Measurements from ENCODE around the gene SLC7A11.
"Not testable (repeated sequence)": the region's sequence is repeated elsewhere in the genome, so short reads cannot be mapped to it uniquely, and the experiment has no call there.

SLC7A11 gene

DNA sequence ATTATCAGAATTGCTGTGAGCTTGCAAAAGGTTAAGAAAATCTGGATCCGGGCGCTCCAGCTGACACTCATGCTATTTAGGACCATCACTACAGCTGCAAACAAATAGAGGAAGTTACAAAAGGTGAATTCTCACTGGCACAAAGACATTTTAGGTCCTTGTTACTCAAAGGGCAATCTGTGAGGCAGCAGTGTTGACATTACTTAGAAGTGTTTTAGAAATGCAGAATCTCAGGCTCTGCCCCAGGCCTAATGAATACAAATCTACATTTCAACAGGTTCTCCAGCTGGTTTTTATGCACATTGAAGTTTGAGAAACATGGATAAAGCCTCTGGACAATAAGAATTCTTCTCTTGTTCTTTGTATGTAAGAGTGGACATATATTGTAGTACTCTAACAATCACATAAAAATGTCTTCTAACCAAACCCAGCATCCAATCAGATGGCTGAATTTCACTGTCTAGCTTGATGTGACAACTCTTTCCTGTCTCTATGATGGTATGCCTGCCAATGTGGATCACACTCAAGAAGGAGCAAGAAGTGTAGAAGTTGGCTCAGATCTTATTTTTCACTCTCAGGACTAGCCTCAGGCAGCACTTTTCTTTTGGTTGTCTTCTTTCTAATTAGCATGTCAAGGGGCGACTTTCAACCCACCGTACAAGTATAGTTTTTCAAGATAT is 18.8 kb downstream of the SLC7A11 start:
- Histone ChIP-seq H3K4me1 (peaks cover 0 to 7% (median 3%) of the 10 kb centered on the region in 4 donors), H3K9me3 (no peaks in the 10 kb centered on the region), H3K4me3 (no peak overlapping the region), H3K27me3 (no peaks in the 10 kb centered on the region), H3K27ac (no peak overlapping the region), H3K36me3 (no peaks in the 10 kb centered on the region)
- DNase-seq = no peak
- TF ChIP-seq, protein P1, sequence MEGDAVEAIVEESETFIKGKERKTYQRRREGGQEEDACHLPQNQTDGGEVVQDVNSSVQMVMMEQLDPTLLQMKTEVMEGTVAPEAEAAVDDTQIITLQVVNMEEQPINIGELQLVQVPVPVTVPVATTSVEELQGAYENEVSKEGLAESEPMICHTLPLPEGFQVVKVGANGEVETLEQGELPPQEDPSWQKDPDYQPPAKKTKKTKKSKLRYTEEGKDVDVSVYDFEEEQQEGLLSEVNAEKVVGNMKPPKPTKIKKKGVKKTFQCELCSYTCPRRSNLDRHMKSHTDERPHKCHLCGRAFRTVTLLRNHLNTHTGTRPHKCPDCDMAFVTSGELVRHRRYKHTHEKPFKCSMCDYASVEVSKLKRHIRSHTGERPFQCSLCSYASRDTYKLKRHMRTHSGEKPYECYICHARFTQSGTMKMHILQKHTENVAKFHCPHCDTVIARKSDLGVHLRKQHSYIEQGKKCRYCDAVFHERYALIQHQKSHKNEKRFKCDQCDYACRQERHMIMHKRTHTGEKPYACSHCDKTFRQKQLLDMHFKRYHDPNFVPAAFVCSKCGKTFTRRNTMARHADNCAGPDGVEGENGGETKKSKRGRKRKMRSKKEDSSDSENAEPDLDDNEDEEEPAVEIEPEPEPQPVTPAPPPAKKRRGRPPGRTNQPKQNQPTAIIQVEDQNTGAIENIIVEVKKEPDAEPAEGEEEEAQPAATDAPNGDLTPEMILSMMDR (IDR thresholded peaks at IDR 0.05) = no peak
- intact Hi-C loops (cut with DNase I; ENCODE audit: low total_unique reads) = no loop called here

DNA sequence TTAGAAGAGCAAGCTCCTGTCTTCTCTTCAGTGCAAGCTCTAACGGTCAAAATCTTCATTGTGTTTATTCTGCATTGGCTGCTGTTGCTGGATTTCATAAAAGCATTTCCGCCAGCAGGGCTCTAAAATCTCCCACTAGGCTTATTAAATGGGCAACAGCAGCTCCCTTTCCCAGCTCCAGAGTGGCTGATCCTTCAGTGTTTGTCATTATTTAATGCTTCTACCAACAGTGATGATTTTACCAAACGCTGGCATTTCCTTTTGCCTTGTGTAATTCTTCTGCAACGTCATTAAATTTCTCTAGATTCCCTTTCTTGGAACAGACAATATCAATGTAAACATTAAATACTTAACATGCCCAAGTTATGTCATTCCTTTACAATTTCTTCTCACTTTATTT is 20.1 kb downstream of the SLC7A11 start:
- Histone ChIP-seq H3K9me3 (no peaks in the 10 kb centered on the region), H3K27me3 (no peaks in the 10 kb centered on the region), H3K27ac (no peak overlapping the region), H3K36me3 (no peaks in the 10 kb centered on the region), H3K4me1 (peaks cover 0 to 7% (median 3%) of the 10 kb centered on the region in 4 donors), H3K4me3 (no peak overlapping the region)
- no peak for DNase-seq
- intact Hi-C loops (cut with DNase I; ENCODE audit: low total_unique reads) = no loop called here
- TF ChIP-seq, protein P1 (IDR thresholded peaks at IDR 0.05) = no peak

DNA sequence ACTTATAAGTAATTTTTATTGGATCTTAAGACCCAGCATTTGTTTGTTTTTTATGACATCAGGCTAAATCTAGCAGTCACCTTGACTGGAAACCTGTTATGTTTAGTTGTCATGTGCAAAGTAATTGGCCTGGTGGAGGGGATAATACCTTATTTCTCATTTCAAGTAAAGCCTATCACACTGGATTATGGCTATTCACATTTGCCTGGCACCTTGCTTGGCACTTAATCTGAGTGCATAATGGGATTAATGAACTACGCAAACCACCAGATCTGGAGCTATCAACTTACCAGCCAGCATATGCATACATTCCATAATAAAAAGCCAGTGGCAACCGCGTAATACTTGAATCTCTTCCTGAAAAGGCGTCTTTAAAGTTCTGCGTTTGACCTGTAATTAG is 23.2 kb downstream of the SLC7A11 start:
- TF ChIP-seq, protein P1 (IDR thresholded peaks at IDR 0.05) = no peak
- no peaks in the 10 kb centered on the region for H3K27me3 ChIP-seq
- H3K27ac ChIP-seq = no peak overlapping the region
- peaks cover 0 to 14% (median 5%) of the 10 kb centered on the region in 4 donors for H3K4me1 ChIP-seq
- H3K4me3 ChIP-seq = no peak overlapping the region
- no peaks in the 10 kb centered on the region for H3K9me3 ChIP-seq
- no peak for DNase-seq
- intact Hi-C loops (cut with DNase I; ENCODE audit: low total_unique reads) = no loop called here
- no peaks in the 10 kb centered on the region for H3K36me3 ChIP-seq

DNA sequence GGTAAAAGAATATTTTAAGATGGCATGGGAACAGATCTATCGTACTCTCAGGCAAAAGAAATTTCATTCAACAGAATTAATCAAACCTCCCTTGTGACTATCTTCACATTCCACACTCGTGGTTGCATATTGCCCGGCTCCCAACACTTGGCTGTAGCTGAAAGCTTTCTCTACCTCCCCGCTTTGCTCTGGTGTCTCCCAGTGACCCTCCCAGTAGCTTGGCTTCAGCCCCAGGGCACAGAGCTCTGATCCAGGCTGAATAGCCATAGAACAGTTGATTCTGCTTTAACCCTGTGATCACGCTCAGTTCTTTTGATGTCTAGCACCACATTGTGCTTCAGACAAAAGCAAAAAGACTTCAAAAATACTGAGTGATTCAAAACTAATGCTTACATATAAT is 24.6 kb downstream of the SLC7A11 start:
- H3K27ac ChIP-seq = no peak overlapping the region
- TF ChIP-seq, protein P1 (IDR thresholded peaks at IDR 0.05) = no peak
- intact Hi-C loops (cut with DNase I; ENCODE audit: low total_unique reads) = no loop called here
- no peak overlapping the region for H3K4me3 ChIP-seq
- no peaks in the 10 kb centered on the region for H3K9me3 ChIP-seq
- no peaks in the 10 kb centered on the region for H3K27me3 ChIP-seq
- no peak for DNase-seq
- H3K36me3 ChIP-seq = no peaks in the 10 kb centered on the region
- peaks cover 0 to 14% (median 5%) of the 10 kb centered on the region in 4 donors for H3K4me1 ChIP-seq

DNA sequence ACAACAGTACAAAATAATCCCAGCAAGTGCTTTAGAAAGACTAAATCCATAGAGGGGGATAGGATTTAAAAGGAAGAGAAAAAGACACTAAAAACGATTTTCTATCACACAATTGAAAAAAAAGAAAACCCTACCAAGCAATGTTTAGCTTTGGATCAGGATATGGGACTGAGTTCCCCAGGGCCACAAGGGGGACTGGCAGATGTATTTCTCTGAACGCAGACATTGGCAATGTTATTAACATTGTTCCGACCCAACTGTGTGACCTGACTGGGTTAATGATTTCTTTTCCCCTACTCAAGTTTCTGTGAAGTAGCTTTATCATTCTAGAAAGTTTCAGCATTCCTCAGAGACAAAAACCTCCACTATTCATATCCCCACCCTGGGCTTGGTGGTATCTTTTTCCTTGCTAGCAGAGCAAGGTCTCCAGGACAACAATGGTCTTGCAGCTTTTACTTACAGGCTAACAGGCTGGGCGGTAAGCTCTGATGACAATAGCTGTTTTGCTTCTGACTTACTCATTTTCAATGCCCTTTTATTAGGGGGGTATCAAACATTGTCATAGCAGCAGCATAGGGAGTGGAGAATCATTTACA is 25.8 kb downstream of the SLC7A11 start:
- no peaks in the 10 kb centered on the region for H3K36me3 ChIP-seq
- no peaks in the 10 kb centered on the region for H3K9me3 ChIP-seq
- TF ChIP-seq, protein P1 (IDR thresholded peaks at IDR 0.05) = no peak
- no peak for DNase-seq
- peaks cover 0 to 7% (median 2%) of the 10 kb centered on the region in 4 donors for H3K4me1 ChIP-seq
- no peaks in the 10 kb centered on the region for H3K27me3 ChIP-seq
- intact Hi-C loops (cut with DNase I; ENCODE audit: low total_unique reads) = no loop called here
- no peak overlapping the region for H3K27ac ChIP-seq
- H3K4me3 ChIP-seq = no peak overlapping the region

DNA sequence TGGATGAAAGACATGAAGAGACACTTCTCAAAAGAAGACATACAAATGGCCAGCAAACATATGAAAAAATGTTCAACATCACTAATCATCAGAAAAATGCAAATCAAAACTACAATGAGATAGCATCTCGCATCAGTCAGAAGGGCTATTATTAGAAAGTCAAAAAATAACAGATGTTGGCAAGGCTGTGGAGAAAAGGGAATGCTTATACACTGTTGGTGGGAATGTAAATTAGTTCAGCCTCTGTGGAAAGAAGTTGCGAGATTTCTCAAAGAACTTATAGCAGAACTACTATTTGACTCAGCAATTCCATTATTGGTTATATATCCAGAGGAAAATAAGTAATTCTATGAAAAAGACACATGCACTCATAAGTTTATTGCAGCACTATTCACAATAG is 31.6 kb downstream of the SLC7A11 start:
- H3K27ac ChIP-seq; H3K4me3 ChIP-seq; H3K4me1 ChIP-seq; H3K36me3 ChIP-seq; H3K9me3 ChIP-seq; intact Hi-C loops (cut with DNase I; ENCODE audit: low total_unique reads); DNase-seq; H3K27me3 ChIP-seq: not testable (repeated sequence)
